ENCODE data around the gene GLYR1. TPM values are rescaled to one million over a fixed set of nuclear protein-coding genes. Genes with fewer than 3 reads are reported as not detected.

GLYR1 gene
- total and polyA plus RNA-seq, 2 donors (not counting 1 experiment from before 2014, with no cell fraction given): 34.0 to 137 TPM

- ATAC-seq (ENCODE audit: low read depth) (no peak), DNase-seq (no peak)
- intact Hi-C loops (cut with micrococcal nuclease): no loop called here
Measured at GRCh38 chr16:4796982-4797804, 49.9 kb downstream of the GLYR1 start.

More at GRCh38 chr16:4796982-4797804, 49.9 kb downstream of the GLYR1 start:
- H3K4me3 ChIP-seq (ENCODE audit: control extremely low read depth in 1 of 5, extremely low read depth in 1 of 5, insufficient read depth in 1 of 5, low read depth in 2 of 5, low read length in 4 of 5): no peak overlapping the region
- H3K79me2 ChIP-seq (ENCODE audit: control insufficient read depth, insufficient read depth, low read length): no peaks in the 10 kb centered on the region
- no peaks in the 10 kb centered on the region for H3K9me3 ChIP-seq (ENCODE audit: control extremely low read depth in 1 of 3, control insufficient read depth in 2 of 3, insufficient read depth in 1 of 3, low read length in 2 of 3)
- H3K27ac Mint-ChIP-seq: no peak overlapping the region
- no peak overlapping the region for H3K4me3 Mint-ChIP-seq
- H3K27me3 ChIP-seq (replicated peaks in 1 of 4; ENCODE audit: control extremely low read depth in 1 of 4, control insufficient read depth in 3 of 4, insufficient read depth in 4 of 4, low read length in 3 of 4): no peaks in the 10 kb centered on the region
- POLR2A ChIA-PET: no interaction called here
- TF ChIP-seq, protein P1, sequence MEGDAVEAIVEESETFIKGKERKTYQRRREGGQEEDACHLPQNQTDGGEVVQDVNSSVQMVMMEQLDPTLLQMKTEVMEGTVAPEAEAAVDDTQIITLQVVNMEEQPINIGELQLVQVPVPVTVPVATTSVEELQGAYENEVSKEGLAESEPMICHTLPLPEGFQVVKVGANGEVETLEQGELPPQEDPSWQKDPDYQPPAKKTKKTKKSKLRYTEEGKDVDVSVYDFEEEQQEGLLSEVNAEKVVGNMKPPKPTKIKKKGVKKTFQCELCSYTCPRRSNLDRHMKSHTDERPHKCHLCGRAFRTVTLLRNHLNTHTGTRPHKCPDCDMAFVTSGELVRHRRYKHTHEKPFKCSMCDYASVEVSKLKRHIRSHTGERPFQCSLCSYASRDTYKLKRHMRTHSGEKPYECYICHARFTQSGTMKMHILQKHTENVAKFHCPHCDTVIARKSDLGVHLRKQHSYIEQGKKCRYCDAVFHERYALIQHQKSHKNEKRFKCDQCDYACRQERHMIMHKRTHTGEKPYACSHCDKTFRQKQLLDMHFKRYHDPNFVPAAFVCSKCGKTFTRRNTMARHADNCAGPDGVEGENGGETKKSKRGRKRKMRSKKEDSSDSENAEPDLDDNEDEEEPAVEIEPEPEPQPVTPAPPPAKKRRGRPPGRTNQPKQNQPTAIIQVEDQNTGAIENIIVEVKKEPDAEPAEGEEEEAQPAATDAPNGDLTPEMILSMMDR (IDR thresholded peaks at IDR 0.05): no peak
- no peak for TF ChIP-seq EZH2 (IDR thresholded peaks at IDR 0.05; ENCODE audit: borderline replicate concordance, insufficient read depth, low read depth, low read length, poor library complexity, severe bottlenecking)
- peaks cover 15% of the 10 kb centered on the region for H3K4me1 Mint-ChIP-seq
- H3K27ac ChIP-seq (ENCODE audit: low read length in 2 of 2): no peak overlapping the region
- no peak overlapping the region for H3K4me2 ChIP-seq (replicated peaks; ENCODE audit: low read depth, low read length, poor library complexity, severe bottlenecking)
- H3K9ac ChIP-seq (ENCODE audit: low read length): no peak overlapping the region
- CTCF ChIA-PET: no interaction called here
- no peaks in the 10 kb centered on the region for H4K20me1 ChIP-seq (ENCODE audit: control insufficient read depth, insufficient read depth, low read length, poor library complexity, severe bottlenecking)
- H2AFZ ChIP-seq (ENCODE audit: insufficient read depth, low read depth, low read length, poor library complexity, severe bottlenecking): no peak overlapping the region
- H3K36me3 ChIP-seq (replicated peaks in 1 of 2; ENCODE audit: control extremely low read depth in 1 of 2, control insufficient read depth in 1 of 2, extremely low read depth in 1 of 2, insufficient read depth in 2 of 2, low read length in 1 of 2): no peaks in the 10 kb centered on the region
- no peaks in the 10 kb centered on the region for H3K27me3 Mint-ChIP-seq
- peaks cover 20 to 22% of the 10 kb centered on the region in 2 donors for H3K4me1 ChIP-seq (ENCODE audit: control insufficient read depth in 2 of 2, insufficient read depth in 2 of 2, low read length in 2 of 2)
- H3K9me3 Mint-ChIP-seq (ENCODE audit: insufficient read depth): no peaks in the 10 kb centered on the region
- WGBS (ENCODE audit: insufficient coverage): 93% methylated on average over 11 of the region's 21 CpGs

All from B cell (primary cell).